Caco-2 (cell line): ENCODE measurements around the gene PAQR3. TPM values are rescaled to one million over a fixed set of nuclear protein-coding genes. Genes with fewer than 3 reads are reported as not detected.

Experiments
- BruUV-seq: library from RNA; stranded (reverse); fragments of 400-500 nt; replicated peaks from 2 replicates; lab custom pipeline; 2021; lab: Mats Ljungman, UMichigan
- CTCF ChIA-PET: fragments of 300-600 bp; sonication (Branson Sonifier 250); formaldehyde crosslinking; loops from one replicate; lab custom pipeline; 2022; ENCODE audit warnings: antibody characterized with exemption; lab: Charles Lee
- POLR2A ChIA-PET: fragments of 300-600 bp; sonication (Branson Sonifier 250); formaldehyde crosslinking; loops from one replicate; lab custom pipeline; 2022; ENCODE audit warnings: antibody characterized with exemption; lab: Charles Lee
- DNase-seq, 2 experiments: peaks; one replicate each; pipeline versions ENCODE4 v3.0.0 to v3.0.0-alpha.2; 2020 to 2022
- H3K27me3 ChIP-seq: replicated peaks from 2 replicates; pipeline ENCODE4 v1.6.0; 2011; ENCODE audit warnings: low read length; ENCODE audit not compliant: control insufficient read depth, insufficient read depth
- H3K36me3 ChIP-seq: 2 replicates; pipeline ENCODE4 v1.5.1; 2011; ENCODE audit warnings: low read length; ENCODE audit not compliant: control insufficient read depth, insufficient read depth
- H3K4me1 ChIP-seq: fragments of 250-450 bp; sonication (Bioruptor Pico); 2 replicates; pipeline ENCODE4 v1.5.1; 2020; ENCODE audit warnings: mild to moderate bottlenecking
- H3K4me3 ChIP-seq: 2 replicates; pipeline ENCODE4 v1.5.1; 2011; ENCODE audit warnings: low read depth, mild to moderate bottlenecking, control low read depth, low read length
- H3K9me3 ChIP-seq: fragments of 250-450 bp; sonication (Bioruptor Pico); 2 replicates; pipeline ENCODE4 v1.5.1; 2020; ENCODE audit warnings: mild to moderate bottlenecking, moderate library complexity
- H3K27ac Mint-ChIP-seq: one replicate; pipeline ENCODE4 v1.8.0; 2022; ENCODE audit warnings: mixed read lengths; ENCODE audit not compliant: unreplicated experiment
- H3K27me3 Mint-ChIP-seq: one replicate; pipeline ENCODE4 v1.8.0; 2022; ENCODE audit warnings: mixed read lengths; ENCODE audit not compliant: insufficient read depth, unreplicated experiment
- H3K36me3 Mint-ChIP-seq: one replicate; pipeline ENCODE4 v1.8.0; 2022; ENCODE audit warnings: mild to moderate bottlenecking, mixed read lengths; ENCODE audit not compliant: insufficient read depth, unreplicated experiment
- H3K4me1 Mint-ChIP-seq: one replicate; pipeline ENCODE4 v1.8.0; 2022; ENCODE audit warnings: low read depth, mixed read lengths; ENCODE audit not compliant: unreplicated experiment
- H3K4me3 Mint-ChIP-seq: one replicate; pipeline ENCODE4 v1.8.0; 2022; ENCODE audit warnings: mild to moderate bottlenecking, moderate library complexity, mixed read lengths; ENCODE audit not compliant: unreplicated experiment
- H3K9me3 Mint-ChIP-seq: one replicate; pipeline ENCODE4 v1.8.0; 2022; ENCODE audit warnings: mixed read lengths; ENCODE audit not compliant: unreplicated experiment
- CTCF ChIP-seq, 2 experiments: fragments of 200-600 bp in 1 of 2; IDR thresholded peaks; 1 replicate in 1 of 2; 2 replicates in 1 of 2; pipeline versions ENCODE4 v1.5.1 to v1.8.0; 2011 to 2022; ENCODE audit warnings: antibody characterized with exemption in 1 of 2, control low read depth in 1 of 2, inconsistent platforms in 1 of 2, low read depth in 1 of 2, low read length in 1 of 2, mild to moderate bottlenecking in 1 of 2, moderate library complexity in 1 of 2; ENCODE audit not compliant: insufficient read depth in 1 of 2, severe bottlenecking in 1 of 2, unreplicated experiment in 1 of 2
- intact Hi-C: fragments of 100-400 bp; cut with micrococcal nuclease; formaldehyde crosslinking; loops from one replicate; pipeline ENCODE4 v1.10.0; 2022; ENCODE audit not compliant: unreplicated experiment
- total RNA-seq: library from RNA; stranded (reverse); gene quantifications from 2 replicates; pipeline ENCODE4 v1.2.3, GENCODE V29; 2022

The PAQR3 gene
- total RNA-seq, 1 experiment from 2014 or later, result 13.3 TPM

- no peaks in the 10 kb centered on the region for H3K4me1 Mint-ChIP-seq
- no peak overlapping the region for H3K4me3 ChIP-seq
- BruUV-seq, result no TSS peak
- H3K9me3 ChIP-seq, result no peaks in the 10 kb centered on the region
- H3K27me3 Mint-ChIP-seq, result no peaks in the 10 kb centered on the region
- no peak for TF ChIP-seq CTCF (IDR thresholded peaks at IDR 0.05; ENCODE audit: insufficient read depth in 1 of 2, low read depth in 1 of 2, low read length in 1 of 2, severe bottlenecking in 1 of 2, unreplicated experiment in 1 of 2)
- H3K4me3 Mint-ChIP-seq, result no peak overlapping the region
- POLR2A ChIA-PET, result no interaction called here
- no peak overlapping the region for H3K27ac Mint-ChIP-seq
- H3K36me3 ChIP-seq, result no peaks in the 10 kb centered on the region
- peaks cover 5% of the 10 kb centered on the region for H3K36me3 Mint-ChIP-seq
- H3K27me3 ChIP-seq, result no peaks in the 10 kb centered on the region
- no peaks in the 10 kb centered on the region for H3K9me3 Mint-ChIP-seq
- no peaks in the 10 kb centered on the region; the same call in 1 of the 2 replicates for H3K4me1 ChIP-seq
- intact Hi-C loops, result no loop called here
- DNase-seq, result no peak
- CTCF ChIA-PET, result no interaction called here
Observed at GRCh38 chr4:78904143-78904542, 35.1 kb downstream of the PAQR3 start.

DNA sequence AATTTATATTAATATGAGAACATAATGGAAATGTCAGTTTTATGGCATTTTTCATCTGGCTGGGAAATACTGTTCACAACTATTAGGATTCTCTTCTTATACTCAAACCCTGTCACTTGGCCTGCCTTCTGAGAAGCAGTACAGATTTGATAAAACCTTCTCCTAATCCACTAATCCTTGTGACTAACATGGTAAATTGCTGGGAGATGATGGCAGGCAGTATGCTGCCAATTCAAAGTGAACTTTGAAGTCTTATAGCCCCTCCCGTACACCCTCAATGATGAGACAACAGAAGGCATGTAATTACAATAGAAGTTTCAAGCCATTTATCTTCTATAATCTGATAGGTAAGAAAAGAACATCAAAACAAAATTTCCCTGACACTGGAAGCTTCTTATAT is 36.9 kb downstream of the PAQR3 start:
- intact Hi-C loops, result no loop called here
- no peak for TF ChIP-seq CTCF (IDR thresholded peaks at IDR 0.05; ENCODE audit: insufficient read depth in 1 of 2, low read depth in 1 of 2, low read length in 1 of 2, severe bottlenecking in 1 of 2, unreplicated experiment in 1 of 2)
- no peaks in the 10 kb centered on the region for H3K27me3 ChIP-seq
- H3K4me3 ChIP-seq, result no peak overlapping the region
- H3K4me1 ChIP-seq, result no peaks in the 10 kb centered on the region; the same call in 1 of the 2 replicates
- CTCF ChIA-PET, result no interaction called here
- H3K9me3 ChIP-seq, result no peaks in the 10 kb centered on the region
- H3K4me1 Mint-ChIP-seq, result no peaks in the 10 kb centered on the region
- no TSS peak for BruUV-seq
- peaks cover 5% of the 10 kb centered on the region for H3K36me3 Mint-ChIP-seq
- H3K27ac Mint-ChIP-seq, result no peak overlapping the region
- no peaks in the 10 kb centered on the region for H3K27me3 Mint-ChIP-seq
- H3K36me3 ChIP-seq, result no peaks in the 10 kb centered on the region; the same call in 1 of the 2 replicates
- POLR2A ChIA-PET, result no interaction called here
- no peaks in the 10 kb centered on the region for H3K9me3 Mint-ChIP-seq
- H3K4me3 Mint-ChIP-seq, result no peak overlapping the region
- no peak for DNase-seq

DNA sequence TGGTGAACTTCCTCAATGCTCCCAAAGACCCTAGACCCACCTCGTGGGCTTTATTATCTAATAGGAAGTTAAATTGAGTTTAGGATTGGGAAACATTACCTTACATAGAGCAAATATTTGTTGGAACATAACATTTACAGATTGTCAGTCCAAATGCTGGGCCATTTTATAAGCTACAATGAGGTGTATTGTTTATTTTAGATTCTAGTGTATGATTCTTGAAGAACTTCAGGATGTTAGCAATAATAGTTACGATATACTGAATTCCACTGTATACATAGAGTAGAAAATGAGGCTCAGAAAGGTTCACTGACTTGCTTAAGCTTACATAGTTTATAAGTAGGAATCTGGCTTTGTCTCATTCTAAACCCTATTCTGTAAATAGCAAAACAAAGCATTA is 37.4 kb downstream of the PAQR3 start:
- peaks cover 5% of the 10 kb centered on the region for H3K36me3 Mint-ChIP-seq
- no TSS peak for BruUV-seq
- H3K4me3 Mint-ChIP-seq, result no peak overlapping the region
- Histone ChIP-seq H3K36me3 (no peaks in the 10 kb centered on the region; the same call in 1 of the 2 replicates), H3K4me3 (no peak overlapping the region), H3K9me3 (no peaks in the 10 kb centered on the region), H3K4me1 (no peaks in the 10 kb centered on the region; the same call in 1 of the 2 replicates), H3K27me3 (no peaks in the 10 kb centered on the region)
- no peaks in the 10 kb centered on the region for H3K4me1 Mint-ChIP-seq
- ChIA-PET CTCF (no interaction called here), POLR2A (no interaction called here)
- H3K27me3 Mint-ChIP-seq, result no peaks in the 10 kb centered on the region
- intact Hi-C loops, result no loop called here
- DNase-seq, result no peak
- H3K9me3 Mint-ChIP-seq, result no peaks in the 10 kb centered on the region
- no peak for TF ChIP-seq CTCF (IDR thresholded peaks at IDR 0.05; ENCODE audit: insufficient read depth in 1 of 2, low read depth in 1 of 2, low read length in 1 of 2, severe bottlenecking in 1 of 2, unreplicated experiment in 1 of 2)
- no peak overlapping the region for H3K27ac Mint-ChIP-seq
